PC-9 (cell line): ENCODE data around the gene RGS3. TPM values are rescaled to one million over a fixed set of nuclear protein-coding genes. Genes with fewer than 3 reads are reported as not detected.

Experiments
- BruUV-seq: library from RNA; stranded (reverse); fragments of 400-500 nt; replicated peaks from 2 replicates; lab custom pipeline; 2021; lab: Mats Ljungman, UMichigan
- CTCF ChIA-PET: fragments of 300-600 bp; sonication (Branson Sonifier 250); formaldehyde crosslinking; loops from one replicate; lab custom pipeline; 2022; ENCODE audit warnings: antibody characterized with exemption; lab: Charles Lee
- POLR2A ChIA-PET: fragments of 300-600 bp; sonication (Branson Sonifier 250); formaldehyde crosslinking; loops from one replicate; lab custom pipeline; 2022; ENCODE audit warnings: antibody characterized with exemption; ENCODE audit not compliant: unreplicated experiment; lab: Charles Lee
- DNase-seq, 2 experiments: peaks; one replicate each; pipeline versions ENCODE4 v3.0.0 to v3.0.0-alpha.2; 2015 to 2022; ENCODE audit warnings: mixed read lengths in 1 of 2
- H2AFZ ChIP-seq: fragments of 200-600 bp; sonication (generic); 2 replicates; pipeline ENCODE4 v1.8.1; 2017; ENCODE audit warnings: antibody characterized with exemption
- H3F3A ChIP-seq: fragments of 200-600 bp; sonication (generic); 2 replicates; pipeline ENCODE4 v1.8.1; 2017; ENCODE audit warnings: antibody characterized with exemption, mild to moderate bottlenecking, low read depth; ENCODE audit not compliant: insufficient read depth
- H3K27ac ChIP-seq: fragments of 200-600 bp; sonication (generic); 2 replicates; pipeline ENCODE4 v1.6.1; 2016; ENCODE audit warnings: mixed run types
- H3K27me3 ChIP-seq: fragments of 200-600 bp; sonication (generic); 2 replicates; pipeline ENCODE4 v1.6.1; 2016; ENCODE audit warnings: low read depth, mixed run types; ENCODE audit not compliant: insufficient read depth
- H3K36me3 ChIP-seq: fragments of 200-600 bp; sonication (generic); 2 replicates; pipeline ENCODE4 v1.6.1; 2016; ENCODE audit warnings: low read depth, mixed run types
- H3K4me1 ChIP-seq: fragments of 200-600 bp; sonication (generic); replicated peaks from 2 replicates; pipeline ENCODE4 v1.6.1; 2016; ENCODE audit warnings: mixed run types; ENCODE audit not compliant: insufficient read depth
- H3K4me2 ChIP-seq: fragments of 200-600 bp; sonication (generic); 2 replicates; pipeline ENCODE4 v1.6.1; 2017; ENCODE audit warnings: mixed run types
- H3K4me3 ChIP-seq: fragments of 200-600 bp; sonication (generic); 2 replicates; pipeline ENCODE4 v1.6.1; 2016; ENCODE audit warnings: mixed run types
- H3K79me2 ChIP-seq: fragments of 200-600 bp; sonication (generic); 2 replicates; pipeline ENCODE4 v1.6.1; 2017; ENCODE audit warnings: low read depth, mixed run types
- H3K9me2 ChIP-seq: fragments of 200-600 bp; sonication (generic); 2 replicates; pipeline ENCODE4 v1.8.1; 2017; ENCODE audit warnings: mild to moderate bottlenecking; ENCODE audit not compliant: insufficient read depth
- H3K9me3 ChIP-seq: fragments of 200-600 bp; sonication (generic); 2 replicates; pipeline ENCODE4 v1.8.1; 2016; ENCODE audit warnings: low read depth; ENCODE audit not compliant: insufficient read depth
- H4K20me1 ChIP-seq: fragments of 200-600 bp; sonication (generic); 2 replicates; pipeline ENCODE4 v1.8.1; 2017; ENCODE audit not compliant: insufficient read depth
- CTCF ChIP-seq: fragments of 200-600 bp; sonication (generic); conservative IDR thresholded peaks from 2 replicates; pipeline ENCODE4 v1.6.1; 2017; ENCODE audit warnings: mixed run types, antibody characterized with exemption, mild to moderate bottlenecking, moderate library complexity
- EZH2 ChIP-seq: fragments of 200-600 bp; sonication (generic); IDR thresholded peaks from 2 replicates; pipeline ENCODE4 v1.8.0; 2017; ENCODE audit warnings: antibody characterized with exemption, low read depth
- intact Hi-C: fragments of 100-400 bp; cut with micrococcal nuclease; formaldehyde crosslinking; loops from one replicate; pipeline ENCODE4 v1.10.0; 2022; ENCODE audit not compliant: unreplicated experiment
- total RNA-seq: library from RNA; stranded (reverse); gene quantifications from 2 replicates; pipeline ENCODE4 v1.2.3, GENCODE V29; 2021

RGS3 gene
- total RNA-seq, 1 experiment from 2014 or later: 75.8 TPM

DNA sequence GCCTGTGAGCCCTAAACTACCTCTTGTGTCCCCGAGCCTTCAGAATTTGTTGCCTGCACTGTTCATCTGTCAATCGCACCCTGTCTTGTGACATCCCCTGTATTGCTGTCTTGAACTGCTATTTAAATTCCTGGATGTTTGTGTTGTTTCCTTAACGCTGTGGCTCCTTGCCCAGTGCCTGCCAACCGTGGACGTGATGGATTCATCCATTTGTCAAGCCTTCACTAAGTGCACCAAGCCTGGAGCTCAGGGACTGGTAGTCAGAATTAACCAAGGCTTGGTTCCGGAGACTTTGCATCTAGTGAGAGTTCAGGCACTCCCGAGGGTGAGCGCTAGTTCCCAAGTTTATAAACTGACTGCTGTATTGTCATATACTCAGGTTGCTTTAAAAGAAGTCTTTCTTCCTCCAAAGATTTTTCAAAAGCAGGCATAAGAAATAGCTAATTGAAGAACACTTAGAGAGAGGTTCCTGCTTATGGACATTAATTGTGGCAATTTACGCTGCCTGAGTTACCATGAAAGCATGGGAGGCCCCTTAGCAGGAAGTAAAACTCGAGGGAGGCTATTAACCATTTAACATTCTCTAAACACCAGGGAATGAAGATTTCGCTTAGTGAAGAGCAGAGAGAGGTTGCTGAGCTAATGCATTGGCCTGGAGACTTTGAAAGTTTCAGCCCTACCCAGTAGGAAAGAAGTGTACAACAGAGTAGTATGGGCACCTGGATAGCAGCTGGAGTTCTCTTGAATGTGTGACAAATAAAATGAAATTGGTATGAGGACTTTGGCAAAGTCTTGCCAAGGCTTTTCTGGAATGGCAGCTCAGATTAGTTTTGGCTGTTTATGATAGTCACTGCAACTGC, 29.0 kb downstream of the RGS3 start:
- Histone ChIP-seq H3K4me1 (no peaks in the 10 kb centered on the region), H3K9me2 (no peaks in the 10 kb centered on the region), H3K27me3 (no peaks in the 10 kb centered on the region), H4K20me1 (no peaks in the 10 kb centered on the region), H2AFZ (no peak overlapping the region), H3F3A (no peaks in the 10 kb centered on the region), H3K36me3 (no peaks in the 10 kb centered on the region; the same call in none of the 2 replicates), H3K79me2 (no peaks in the 10 kb centered on the region), H3K9me3 (no peaks in the 10 kb centered on the region), H3K4me3 (no peak overlapping the region), H3K4me2 (no peak overlapping the region), H3K27ac (no peak overlapping the region)
- intact Hi-C loops: no loop called here
- ChIA-PET POLR2A (no interaction called here), CTCF (no interaction called here)
- no peak for DNase-seq
- no TSS peak for BruUV-seq
- TF ChIP-seq CTCF (no peak), EZH2 (no peak)

- intact Hi-C loops: no loop called here
- Histone ChIP-seq H3K9me3 (no peaks in the 10 kb centered on the region), H3K36me3 (no peaks in the 10 kb centered on the region; the same call in none of the 2 replicates), H2AFZ (no peak overlapping the region), H3K27ac (no peak overlapping the region), H3K9me2 (no peaks in the 10 kb centered on the region), H3K79me2 (no peaks in the 10 kb centered on the region), H3K27me3 (no peaks in the 10 kb centered on the region), H3F3A (no peaks in the 10 kb centered on the region), H3K4me1 (no peaks in the 10 kb centered on the region), H4K20me1 (no peaks in the 10 kb centered on the region), H3K4me3 (no peak overlapping the region), H3K4me2 (no peak overlapping the region)
- no peak for DNase-seq
- no peak for TF ChIP-seq EZH2
- TF ChIP-seq CTCF: no peak
- ChIA-PET POLR2A (no interaction called here), CTCF (no interaction called here)
- no TSS peak for BruUV-seq
These were observed 29.6 kb downstream of the RGS3 start for GRCh38 chr9:113493203-113493520.

DNA sequence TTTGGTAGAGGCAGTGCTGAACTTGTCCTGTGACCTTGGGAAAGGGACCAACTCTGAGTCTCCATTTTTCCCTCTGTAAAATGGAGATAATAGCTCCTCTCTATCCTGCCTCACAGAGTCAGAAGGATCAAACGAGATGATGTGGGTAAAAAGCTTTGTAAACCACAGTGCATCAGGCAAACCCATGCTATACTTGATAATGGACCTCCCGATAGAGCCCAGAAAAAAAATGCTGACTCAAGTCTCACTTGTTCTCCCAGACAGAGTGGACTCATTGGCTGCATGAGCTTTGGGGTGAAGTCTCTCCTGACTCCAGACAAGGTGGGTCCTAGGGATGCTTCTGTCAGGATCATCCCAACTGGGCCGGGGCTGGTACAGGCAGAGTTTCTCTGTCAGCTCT, 32.0 kb downstream of the RGS3 start:
- ChIA-PET CTCF (no interaction called here), POLR2A (no interaction called here)
- no peaks in the 10 kb centered on the region; the same call in 1 of the 2 replicates for H3K36me3 ChIP-seq
- H3K4me3 ChIP-seq: no peak overlapping the region
- no peaks in the 10 kb centered on the region for H3F3A ChIP-seq
- no peak overlapping the region for H3K4me2 ChIP-seq
- no peaks in the 10 kb centered on the region for H3K4me1 ChIP-seq
- no peaks in the 10 kb centered on the region for H3K9me2 ChIP-seq
- H4K20me1 ChIP-seq: no peaks in the 10 kb centered on the region
- no peaks in the 10 kb centered on the region for H3K27me3 ChIP-seq
- no peaks in the 10 kb centered on the region for H3K9me3 ChIP-seq
- H3K27ac ChIP-seq: no peak overlapping the region
- intact Hi-C loops: no loop called here
- DNase-seq: no peak
- no peaks in the 10 kb centered on the region for H3K79me2 ChIP-seq
- TF ChIP-seq EZH2 (no peak), CTCF (no peak)
- BruUV-seq: no TSS peak
- H2AFZ ChIP-seq: no peak overlapping the region
